OCI-M2 (cell line): ENCODE measurements around the gene UNC45B.
"Not testable (repeated sequence)": the region's sequence is repeated elsewhere in the genome, so short reads cannot be mapped to it uniquely, and the experiment has no call there.

Source experiments
- DNase-seq: peaks from one replicate; lab custom pipeline; 2025; ENCODE audit not compliant: unreplicated experiment; lab: John Stamatoyannopoulos, UW

The UNC45B gene

GRCh38 chr17:35169835-35170363 is 22.3 kb downstream of the UNC45B start:
- DNase-seq = no peak

- no peak for DNase-seq
These were observed 23.6 kb downstream of the UNC45B start for GRCh38 chr17:35170968-35171771.

GRCh38 chr17:35171834-35172233 is 24.2 kb downstream of the UNC45B start:
- no peak for DNase-seq

- not testable (repeated sequence) for DNase-seq
These were observed 24.7 kb downstream of the UNC45B start for GRCh38 chr17:35172321-35172720.

- DNase-seq = no peak
These were observed 27.3 kb downstream of the UNC45B start for GRCh38 chr17:35174835-35175334.

- no peak for DNase-seq
These were observed 28.2 kb downstream of the UNC45B start for GRCh38 chr17:35175638-35176415.

GRCh38 chr17:35176897-35177296 is 29.3 kb downstream of the UNC45B start:
- DNase-seq = no peak

GRCh38 chr17:35179379-35179778 is 31.8 kb downstream of the UNC45B start:
- not testable (repeated sequence) for DNase-seq

GRCh38 chr17:35183332-35183731 is 35.7 kb downstream of the UNC45B start:
- no peak for DNase-seq

GRCh38 chr17:35184274-35184673 is 36.7 kb downstream of the UNC45B start:
- no peak for DNase-seq

GRCh38 chr17:35185849-35186248 is 38.2 kb downstream of the UNC45B start:
- DNase-seq = no peak

- no peak for DNase-seq
These were observed 39.9 kb downstream of the UNC45B start for GRCh38 chr17:35187481-35187880.

- DNase-seq = no peak
These were observed 40.5 kb downstream of the UNC45B start for GRCh38 chr17:35188111-35188510.

- no peak for DNase-seq
These were observed 41.7 kb downstream of the UNC45B start for GRCh38 chr17:35189291-35189690.

GRCh38 chr17:35191001-35191695 is 43.5 kb downstream of the UNC45B start:
- no peak for DNase-seq

GRCh38 chr17:35192708-35193107 is 45.1 kb downstream of the UNC45B start:
- no peak for DNase-seq

- not testable (repeated sequence) for DNase-seq
These were observed 46.4 kb downstream of the UNC45B start, which contains the start of gene SLC35G3 for GRCh38 chr17:35194001-35194400. TSS of gene SLC35G3 (minus strand) at chr17:35194393. CDS start at chr17:35194307, 86 bp downstream.

GRCh38 chr17:35195062-35195461 is 47.4 kb downstream of the UNC45B start:
- DNase-seq = not testable (repeated sequence)

- not testable (repeated sequence) for DNase-seq
These were observed 55.0 kb downstream of the UNC45B start for GRCh38 chr17:35202582-35202981.

GRCh38 chr17:35210741-35211140 is 63.1 kb downstream of the UNC45B start:
- no peak for DNase-seq

GRCh38 chr17:35212668-35213067 is 65.1 kb downstream of the UNC45B start:
- DNase-seq = no peak
